Keratinocyte (primary cell): ENCODE results near the gene ARID5B.

Experiments
- EZH2 ChIP-seq: IDR thresholded peaks from one replicate; pipeline ENCODE4 v1.6.1; 2012; ENCODE audit warnings: inconsistent platforms, mild to moderate bottlenecking, low read length, moderate library complexity
- TF ChIP-seq, protein P1 (sequence below), 3 experiments: IDR thresholded peaks in 1 of 3; conservative IDR thresholded peaks in 1 of 3; optimal IDR thresholded peaks in 1 of 3; 2 replicates in 2 of 3; 3 replicates in 1 of 3; pipeline versions ENCODE3 to v1.5.1; 2011; ENCODE audit warnings: low read length in 3 of 3, mild to moderate bottlenecking in 3 of 3, moderate library complexity in 2 of 3, control low read depth in 1 of 3, inconsistent platforms in 1 of 3; ENCODE audit not compliant: insufficient read depth in 2 of 3; ENCODE audit errors: extremely low read depth in 1 of 3

DNA sequence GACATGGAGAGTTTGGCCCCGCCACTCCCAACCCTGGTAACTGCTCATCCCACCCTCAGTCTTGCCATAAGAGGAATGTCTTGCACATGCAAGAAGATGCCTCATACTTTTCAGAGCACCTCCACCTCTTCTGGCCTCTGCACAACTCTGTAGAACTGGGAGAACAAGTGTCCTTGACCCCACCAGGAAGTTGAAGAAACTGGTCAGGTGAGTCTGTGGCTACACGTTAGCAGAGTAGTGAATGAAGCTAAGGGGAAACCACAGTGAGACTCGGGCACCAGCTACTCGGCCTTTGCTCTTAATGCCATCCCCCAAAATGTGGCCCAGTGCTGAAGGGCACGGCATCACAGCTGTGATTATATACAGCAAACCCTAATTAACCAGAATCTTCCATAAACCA, 110.1 kb downstream of the ARID5B start:
- TF ChIP-seq, protein P1, sequence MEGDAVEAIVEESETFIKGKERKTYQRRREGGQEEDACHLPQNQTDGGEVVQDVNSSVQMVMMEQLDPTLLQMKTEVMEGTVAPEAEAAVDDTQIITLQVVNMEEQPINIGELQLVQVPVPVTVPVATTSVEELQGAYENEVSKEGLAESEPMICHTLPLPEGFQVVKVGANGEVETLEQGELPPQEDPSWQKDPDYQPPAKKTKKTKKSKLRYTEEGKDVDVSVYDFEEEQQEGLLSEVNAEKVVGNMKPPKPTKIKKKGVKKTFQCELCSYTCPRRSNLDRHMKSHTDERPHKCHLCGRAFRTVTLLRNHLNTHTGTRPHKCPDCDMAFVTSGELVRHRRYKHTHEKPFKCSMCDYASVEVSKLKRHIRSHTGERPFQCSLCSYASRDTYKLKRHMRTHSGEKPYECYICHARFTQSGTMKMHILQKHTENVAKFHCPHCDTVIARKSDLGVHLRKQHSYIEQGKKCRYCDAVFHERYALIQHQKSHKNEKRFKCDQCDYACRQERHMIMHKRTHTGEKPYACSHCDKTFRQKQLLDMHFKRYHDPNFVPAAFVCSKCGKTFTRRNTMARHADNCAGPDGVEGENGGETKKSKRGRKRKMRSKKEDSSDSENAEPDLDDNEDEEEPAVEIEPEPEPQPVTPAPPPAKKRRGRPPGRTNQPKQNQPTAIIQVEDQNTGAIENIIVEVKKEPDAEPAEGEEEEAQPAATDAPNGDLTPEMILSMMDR (optimal IDR thresholded peaks at IDR 0.05 in 1 of 3, IDR thresholded peaks at IDR 0.05 in 1 of 3, conservative IDR thresholded peaks at IDR 0.05 in 1 of 3; ENCODE audit: extremely low read depth in 1 of 3, insufficient read depth in 2 of 3, low read length in 3 of 3), result no peak
- no peak for TF ChIP-seq EZH2
